ENCODE results near the gene STAMBPL1. TPM values are rescaled to one million over a fixed set of nuclear protein-coding genes. Genes with fewer than 3 reads are reported as not detected.

Gene STAMBPL1
- total RNA-seq, 1 donor from 2014 or later, result 2.6 TPM

- FAIRE-seq, result no peak
- TF ChIP-seq CTCF (IDR thresholded peaks at IDR 0.05; ENCODE audit: insufficient read depth, low read length, severe bottlenecking), result no peak
- no peaks in the 10 kb centered on the region for H3K36me3 ChIP-seq (ENCODE audit: control insufficient read depth, insufficient read depth, low read length)
Measured at GRCh38 chr10:88840881-88841280, 39.2 kb upstream of the STAMBPL1 start.

GRCh38 chr10:88841316-88842111 is 38.5 kb upstream of the STAMBPL1 start:
- Histone ChIP-seq H3K27me3 (ENCODE audit: control insufficient read depth, insufficient read depth, low read length) (no peaks in the 10 kb centered on the region), H3K36me3 (ENCODE audit: control insufficient read depth, insufficient read depth, low read length) (no peaks in the 10 kb centered on the region), H3K4me3 (ENCODE audit: low read depth, low read length) (no peak overlapping the region)
- DNase-seq (ENCODE audit: low read depth) (no peak), FAIRE-seq (no peak)
- TF ChIP-seq CTCF (IDR thresholded peaks at IDR 0.05; ENCODE audit: insufficient read depth, low read length, severe bottlenecking), result no peak

More at GRCh38 chr10:88840881-88841280, 39.2 kb upstream of the STAMBPL1 start:
- DNase-seq (ENCODE audit: low read depth), result no peak
- no peak overlapping the region for H3K4me3 ChIP-seq (ENCODE audit: low read depth, low read length)
- H3K27me3 ChIP-seq (ENCODE audit: control insufficient read depth, insufficient read depth, low read length), result no peaks in the 10 kb centered on the region

GRCh38 chr10:88843171-88843570 is 36.9 kb upstream of the STAMBPL1 start:
- FAIRE-seq (no peak), DNase-seq (ENCODE audit: low read depth) (no peak)
- no peaks in the 10 kb centered on the region for H3K27me3 ChIP-seq (ENCODE audit: control insufficient read depth, insufficient read depth, low read length)
- TF ChIP-seq CTCF (IDR thresholded peaks at IDR 0.05; ENCODE audit: insufficient read depth, low read length, severe bottlenecking), result no peak
- H3K4me3 ChIP-seq (ENCODE audit: low read depth, low read length), result no peak overlapping the region
- H3K36me3 ChIP-seq (ENCODE audit: control insufficient read depth, insufficient read depth, low read length), result no peaks in the 10 kb centered on the region

- FAIRE-seq (no peak), DNase-seq (ENCODE audit: low read depth) (peak; percentile 94)
- no peak for TF ChIP-seq CTCF (IDR thresholded peaks at IDR 0.05; ENCODE audit: insufficient read depth, low read length, severe bottlenecking)
- Histone ChIP-seq H3K4me3 (ENCODE audit: low read depth, low read length) (no peak overlapping the region), H3K36me3 (ENCODE audit: control insufficient read depth, insufficient read depth, low read length) (no peaks in the 10 kb centered on the region), H3K27me3 (ENCODE audit: control insufficient read depth, insufficient read depth, low read length) (no peaks in the 10 kb centered on the region)
Measured at GRCh38 chr10:88848499-88848898, 31.5 kb upstream of the STAMBPL1 start.

- Histone ChIP-seq H3K27me3 (ENCODE audit: control insufficient read depth, insufficient read depth, low read length) (no peaks in the 10 kb centered on the region), H3K4me3 (ENCODE audit: low read depth, low read length) (no peak overlapping the region), H3K36me3 (ENCODE audit: control insufficient read depth, insufficient read depth, low read length) (no peaks in the 10 kb centered on the region)
- TF ChIP-seq CTCF (IDR thresholded peaks at IDR 0.05; ENCODE audit: insufficient read depth, low read length, severe bottlenecking), result no peak
- DNase-seq (ENCODE audit: low read depth) (peak; percentile 64), FAIRE-seq (no peak)
Measured at GRCh38 chr10:88849234-88849633, 30.8 kb upstream of the STAMBPL1 start.

GRCh38 chr10:88850712-88851111 is 29.3 kb upstream of the STAMBPL1 start:
- Histone ChIP-seq H3K27me3 (ENCODE audit: control insufficient read depth, insufficient read depth, low read length) (no peaks in the 10 kb centered on the region), H3K36me3 (ENCODE audit: control insufficient read depth, insufficient read depth, low read length) (no peaks in the 10 kb centered on the region), H3K4me3 (ENCODE audit: low read depth, low read length) (peak overlapping the region; percentile 2)
- DNase-seq (ENCODE audit: low read depth) (peak; percentile 50), FAIRE-seq (no peak)
- TF ChIP-seq CTCF (IDR thresholded peaks at IDR 0.05; ENCODE audit: insufficient read depth, low read length, severe bottlenecking), result no peak

Data from bronchial epithelial cell (primary cell).